Measurements from ENCODE around the gene RAB27B.

RAB27B gene

DNA sequence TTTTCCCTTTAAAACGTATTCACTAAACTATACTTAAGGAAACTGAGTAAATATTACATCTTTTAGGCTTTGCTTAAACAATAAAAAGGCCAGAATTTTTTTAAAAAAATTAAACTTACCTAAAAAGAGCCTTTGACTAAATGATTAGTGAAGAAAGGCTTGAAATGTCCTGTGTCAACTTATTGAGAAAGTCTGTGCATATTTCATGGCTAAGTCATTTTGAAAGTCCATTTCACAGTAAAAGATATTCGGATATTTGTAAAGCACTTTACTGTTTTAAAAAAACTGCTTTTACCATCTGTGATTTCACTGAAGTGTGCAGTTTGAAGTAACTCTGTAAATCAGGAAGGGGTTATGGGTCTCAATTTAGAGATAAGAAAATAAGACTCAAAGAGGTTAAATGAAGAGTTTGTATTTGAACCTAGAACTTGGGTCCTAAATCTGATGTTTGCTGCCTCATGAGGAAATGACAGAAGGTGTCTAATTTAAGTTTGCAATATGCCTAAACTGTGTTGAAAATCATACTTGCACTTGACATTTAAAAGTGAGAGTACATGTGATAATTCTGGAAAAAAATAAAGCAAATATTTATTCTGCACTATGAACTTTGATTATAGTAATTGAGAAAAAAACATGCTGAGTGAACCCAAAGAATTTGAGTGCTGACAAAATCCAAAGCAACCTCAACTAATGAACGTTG is 50.5 kb downstream of the RAB27B start:
- H3K27me3 ChIP-seq (ENCODE audit: insufficient read depth, low read length, poor library complexity), result no peaks in the 10 kb centered on the region

DNA sequence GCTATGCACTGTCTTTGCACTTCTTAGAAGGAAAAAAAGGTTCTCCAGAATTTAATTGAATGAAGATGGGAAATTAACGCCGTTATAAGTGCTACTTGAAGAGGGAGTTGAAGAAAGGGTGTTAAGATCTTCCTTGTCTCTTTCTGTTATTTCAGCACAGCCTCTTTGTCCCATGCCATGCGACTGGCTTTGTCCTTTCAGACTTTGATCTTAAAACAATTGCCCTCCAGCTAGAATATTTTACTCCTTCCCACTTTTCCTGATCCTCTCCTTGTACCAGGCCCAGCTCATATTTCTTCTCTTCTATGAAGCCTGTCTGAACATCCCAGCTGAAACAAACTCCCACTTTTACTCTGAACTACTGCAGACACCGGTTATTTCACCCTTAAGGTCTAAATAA is 51.4 kb downstream of the RAB27B start:
- Histone ChIP-seq H3K27me3 (ENCODE audit: insufficient read depth, low read length, poor library complexity) (no peaks in the 10 kb centered on the region), H3K36me3 (ENCODE audit: insufficient read depth, low read length) (no peaks in the 10 kb centered on the region), H3K4me3 (ENCODE audit: low read depth in 1 of 2, low read length in 2 of 2) (no peak overlapping the region), H3K9ac (ENCODE audit: low read depth, low read length) (no peak overlapping the region), H3K27ac (ENCODE audit: low read length) (no peak overlapping the region), H2AFZ (ENCODE audit: low read depth, low read length) (no peak overlapping the region), H4K20me1 (ENCODE audit: insufficient read depth, low read length) (no peaks in the 10 kb centered on the region), H3K4me1 (ENCODE audit: insufficient read depth, low read length) (no peaks in the 10 kb centered on the region), H3K4me2 (ENCODE audit: insufficient read depth, low read length) (no peak overlapping the region), H3K9me3 (ENCODE audit: insufficient read depth, low read length, severe bottlenecking) (no peaks in the 10 kb centered on the region), H3K79me2 (ENCODE audit: insufficient read depth, low read length) (no peaks in the 10 kb centered on the region)
- ATAC-seq (ENCODE audit: insufficient read depth, low read depth) (no peak), DNase-seq (no peak)
- no peak for TF ChIP-seq EZH2 (IDR thresholded peaks at IDR 0.05; ENCODE audit: borderline replicate concordance, low read depth, low read length, severe bottlenecking)
- TF ChIP-seq, protein P1, sequence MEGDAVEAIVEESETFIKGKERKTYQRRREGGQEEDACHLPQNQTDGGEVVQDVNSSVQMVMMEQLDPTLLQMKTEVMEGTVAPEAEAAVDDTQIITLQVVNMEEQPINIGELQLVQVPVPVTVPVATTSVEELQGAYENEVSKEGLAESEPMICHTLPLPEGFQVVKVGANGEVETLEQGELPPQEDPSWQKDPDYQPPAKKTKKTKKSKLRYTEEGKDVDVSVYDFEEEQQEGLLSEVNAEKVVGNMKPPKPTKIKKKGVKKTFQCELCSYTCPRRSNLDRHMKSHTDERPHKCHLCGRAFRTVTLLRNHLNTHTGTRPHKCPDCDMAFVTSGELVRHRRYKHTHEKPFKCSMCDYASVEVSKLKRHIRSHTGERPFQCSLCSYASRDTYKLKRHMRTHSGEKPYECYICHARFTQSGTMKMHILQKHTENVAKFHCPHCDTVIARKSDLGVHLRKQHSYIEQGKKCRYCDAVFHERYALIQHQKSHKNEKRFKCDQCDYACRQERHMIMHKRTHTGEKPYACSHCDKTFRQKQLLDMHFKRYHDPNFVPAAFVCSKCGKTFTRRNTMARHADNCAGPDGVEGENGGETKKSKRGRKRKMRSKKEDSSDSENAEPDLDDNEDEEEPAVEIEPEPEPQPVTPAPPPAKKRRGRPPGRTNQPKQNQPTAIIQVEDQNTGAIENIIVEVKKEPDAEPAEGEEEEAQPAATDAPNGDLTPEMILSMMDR (IDR thresholded peaks at IDR 0.05; ENCODE audit: borderline replicate concordance, extremely low read depth, low read length, poor library complexity, severe bottlenecking), result no peak

More for the DNA sequence above, 50.5 kb downstream of the RAB27B start:
- DNase-seq (no peak), ATAC-seq (ENCODE audit: insufficient read depth, low read depth) (no peak)
- TF ChIP-seq, protein P1 (IDR thresholded peaks at IDR 0.05; ENCODE audit: borderline replicate concordance, extremely low read depth, low read length, poor library complexity, severe bottlenecking), result no peak
- TF ChIP-seq EZH2 (IDR thresholded peaks at IDR 0.05; ENCODE audit: borderline replicate concordance, low read depth, low read length, severe bottlenecking), result no peak
- no peak overlapping the region for H3K4me2 ChIP-seq (ENCODE audit: insufficient read depth, low read length)
- H3K27ac ChIP-seq (ENCODE audit: low read length), result no peak overlapping the region
- no peaks in the 10 kb centered on the region for H3K36me3 ChIP-seq (ENCODE audit: insufficient read depth, low read length)
- no peak overlapping the region for H3K4me3 ChIP-seq (ENCODE audit: low read depth in 1 of 2, low read length in 2 of 2)
- H4K20me1 ChIP-seq (ENCODE audit: insufficient read depth, low read length), result no peaks in the 10 kb centered on the region
- peaks cover 3% of the 10 kb centered on the region; the same call in 1 of the 2 replicates for H3K4me1 ChIP-seq (ENCODE audit: insufficient read depth, low read length)
- no peaks in the 10 kb centered on the region for H3K9me3 ChIP-seq (ENCODE audit: insufficient read depth, low read length, severe bottlenecking)
- no peaks in the 10 kb centered on the region for H3K79me2 ChIP-seq (ENCODE audit: insufficient read depth, low read length)
- no peak overlapping the region for H3K9ac ChIP-seq (ENCODE audit: low read depth, low read length)
- no peak overlapping the region for H2AFZ ChIP-seq (ENCODE audit: low read depth, low read length)

DNA sequence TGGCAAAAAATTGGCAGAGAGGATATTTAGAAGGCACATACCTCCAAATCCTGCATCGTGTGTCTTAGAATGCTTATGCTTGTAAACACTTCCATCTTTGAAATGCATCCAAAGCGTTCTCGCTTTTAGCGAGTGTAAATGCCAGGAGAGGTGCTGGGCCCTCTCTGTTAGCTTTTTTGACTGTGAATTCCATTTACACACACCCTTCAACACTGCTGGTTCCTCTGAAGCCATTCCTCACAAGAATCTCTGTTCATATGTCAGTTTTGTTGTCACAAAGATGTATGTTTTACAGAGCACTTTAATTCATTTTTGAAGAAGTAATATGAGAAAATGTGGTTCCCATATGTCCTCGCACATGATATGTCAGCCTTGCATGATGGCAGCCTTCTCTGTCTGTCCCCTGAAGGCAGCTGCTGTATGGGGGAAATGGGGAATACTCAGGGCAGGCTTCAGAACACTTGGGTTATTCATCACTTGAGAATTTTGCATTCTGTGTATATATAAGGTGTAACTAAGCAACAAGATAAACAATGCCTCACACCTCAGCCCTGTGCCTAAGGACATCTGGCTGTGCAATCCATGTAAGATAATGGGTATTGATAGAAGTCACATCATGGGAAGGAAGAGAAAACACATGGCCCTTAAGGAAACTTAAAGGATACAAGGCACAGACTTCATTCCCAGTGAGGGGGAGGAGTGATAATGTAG is 52.3 kb downstream of the RAB27B start:
- H4K20me1 ChIP-seq (ENCODE audit: insufficient read depth, low read length), result no peaks in the 10 kb centered on the region
- no peaks in the 10 kb centered on the region for H3K4me1 ChIP-seq (ENCODE audit: insufficient read depth, low read length)
- no peak overlapping the region for H3K4me2 ChIP-seq (ENCODE audit: insufficient read depth, low read length)
- no peaks in the 10 kb centered on the region for H3K9me3 ChIP-seq (ENCODE audit: insufficient read depth, low read length, severe bottlenecking)
- DNase-seq, result no peak
- H3K27ac ChIP-seq (ENCODE audit: low read length), result no peak overlapping the region
- no peak for ATAC-seq (ENCODE audit: insufficient read depth, low read depth)
- no peaks in the 10 kb centered on the region for H3K27me3 ChIP-seq (ENCODE audit: insufficient read depth, low read length, poor library complexity)
- no peaks in the 10 kb centered on the region for H3K36me3 ChIP-seq (ENCODE audit: insufficient read depth, low read length)
- no peak overlapping the region for H2AFZ ChIP-seq (ENCODE audit: low read depth, low read length)
- no peak overlapping the region for H3K4me3 ChIP-seq (ENCODE audit: low read depth in 1 of 2, low read length in 2 of 2)
- no peak overlapping the region for H3K9ac ChIP-seq (ENCODE audit: low read depth, low read length)
- no peaks in the 10 kb centered on the region for H3K79me2 ChIP-seq (ENCODE audit: insufficient read depth, low read length)
- TF ChIP-seq EZH2 (IDR thresholded peaks at IDR 0.05; ENCODE audit: borderline replicate concordance, low read depth, low read length, severe bottlenecking), result no peak

DNA sequence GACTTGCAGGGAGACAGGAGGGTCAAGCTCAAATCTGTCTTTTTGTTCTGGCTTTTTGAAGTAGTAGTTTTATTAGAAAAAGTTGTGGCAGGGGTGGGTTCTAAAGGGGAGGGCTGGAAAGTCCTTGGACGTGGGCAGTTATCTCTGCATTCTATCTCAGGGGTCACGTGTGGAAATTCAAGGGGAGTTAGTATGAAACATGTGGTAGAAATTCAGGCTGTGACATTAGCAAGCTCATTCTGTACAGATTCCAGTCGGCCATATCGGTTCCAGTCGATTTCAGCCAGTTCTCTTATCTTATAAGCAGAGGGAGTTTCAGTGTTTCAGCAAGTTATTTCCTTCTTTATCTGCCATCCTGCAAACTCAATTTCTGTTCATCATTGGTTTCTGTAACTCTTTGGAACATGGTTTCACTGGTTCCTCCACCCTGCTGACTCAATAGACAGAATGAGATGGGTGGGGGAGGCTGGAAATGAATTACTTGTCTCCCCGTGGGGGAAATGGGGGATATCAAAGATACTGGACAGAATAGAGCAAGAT is 53.0 kb downstream of the RAB27B start:
- Histone ChIP-seq H3K27me3 (ENCODE audit: insufficient read depth, low read length, poor library complexity) (no peaks in the 10 kb centered on the region), H3K4me1 (ENCODE audit: insufficient read depth, low read length) (no peaks in the 10 kb centered on the region), H4K20me1 (ENCODE audit: insufficient read depth, low read length) (no peaks in the 10 kb centered on the region), H3K9me3 (ENCODE audit: insufficient read depth, low read length, severe bottlenecking) (no peaks in the 10 kb centered on the region), H3K4me2 (ENCODE audit: insufficient read depth, low read length) (no peak overlapping the region), H3K27ac (ENCODE audit: low read length) (no peak overlapping the region), H2AFZ (ENCODE audit: low read depth, low read length) (no peak overlapping the region), H3K79me2 (ENCODE audit: insufficient read depth, low read length) (no peaks in the 10 kb centered on the region), H3K4me3 (ENCODE audit: low read depth in 1 of 2, low read length in 2 of 2) (no peak overlapping the region), H3K9ac (ENCODE audit: low read depth, low read length) (no peak overlapping the region), H3K36me3 (ENCODE audit: insufficient read depth, low read length) (no peaks in the 10 kb centered on the region)
- no peak for TF ChIP-seq EZH2 (IDR thresholded peaks at IDR 0.05; ENCODE audit: borderline replicate concordance, low read depth, low read length, severe bottlenecking)
- TF ChIP-seq, protein P1 (IDR thresholded peaks at IDR 0.05; ENCODE audit: borderline replicate concordance, extremely low read depth, low read length, poor library complexity, severe bottlenecking), result no peak
- DNase-seq (no peak), ATAC-seq (ENCODE audit: insufficient read depth, low read depth) (no peak)
